Superior temporal gyrus (tissue), 1 donor: ENCODE data around the gene AOC2.

Experiments
- DNase-seq: peaks from one replicate; pipeline ENCODE4 v3.0.0-alpha.2; 2016; ENCODE audit errors: extremely low spot score

Gene AOC2

DNA sequence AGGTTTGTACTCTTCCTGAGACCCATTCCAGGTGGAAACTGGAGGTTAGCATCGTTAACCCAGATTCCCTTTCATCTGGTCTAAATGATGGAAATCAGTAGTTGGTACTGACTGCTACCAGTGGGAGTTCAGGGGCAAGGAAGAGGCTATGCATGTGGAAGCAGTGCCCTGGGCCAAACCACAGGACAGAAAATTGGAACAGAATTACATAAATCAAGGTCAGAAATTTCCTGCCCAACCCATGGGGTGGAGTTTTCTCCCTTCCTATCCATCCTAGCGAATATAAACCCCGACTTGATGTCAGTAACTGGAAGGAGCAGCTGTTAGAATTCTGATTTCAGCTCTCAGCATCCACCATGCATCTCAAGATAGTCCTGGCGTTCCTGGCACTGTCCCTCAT, at the start of gene AOC2:
TSS of gene AOC2 (plus strand) at position 310 of the 400 bp plus-strand sequence. CDS start at position 357, 47 bp downstream.
- no peak for DNase-seq

- DNase-seq = no peak
Observed at GRCh38 chr17:42795061-42795460, 49.3 kb upstream of the AOC2 start.

GRCh38 chr17:42795465-42795864, 48.9 kb upstream of the AOC2 start:
- DNase-seq = no peak

DNA sequence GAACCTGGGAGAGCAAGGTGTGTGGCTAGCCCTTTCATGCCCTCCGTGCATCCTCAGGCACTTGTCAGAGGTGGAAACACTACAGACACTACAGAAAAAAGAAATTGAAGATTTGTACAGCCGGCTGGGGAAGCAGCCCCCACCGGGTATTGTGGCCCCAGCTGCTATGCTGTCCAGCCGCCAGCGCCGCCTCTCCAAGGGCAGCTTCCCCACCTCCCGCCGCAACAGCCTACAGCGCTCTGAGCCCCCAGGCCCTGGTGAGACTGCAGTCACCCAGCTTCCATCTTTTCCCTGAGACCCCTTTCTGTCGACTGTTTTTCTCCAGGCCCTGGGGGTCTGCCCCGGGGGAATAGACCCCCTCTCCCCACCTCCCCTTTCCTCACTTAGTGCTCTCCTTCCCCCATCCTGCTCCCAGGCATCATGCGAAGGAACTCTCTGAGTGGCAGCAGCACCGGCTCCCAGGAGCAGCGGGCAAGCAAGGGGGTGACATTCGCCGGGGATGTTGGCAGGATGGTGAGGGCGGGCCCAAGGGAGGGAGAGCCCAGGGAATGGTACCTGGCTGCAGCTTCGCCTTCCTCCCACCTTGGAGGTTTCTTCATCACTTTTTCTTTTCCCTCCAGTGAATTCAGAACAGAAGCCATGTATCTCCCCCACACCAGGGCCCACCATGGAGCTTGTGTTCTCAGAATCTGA, 48.2 kb upstream of the AOC2 start:
- no peak for DNase-seq

DNA sequence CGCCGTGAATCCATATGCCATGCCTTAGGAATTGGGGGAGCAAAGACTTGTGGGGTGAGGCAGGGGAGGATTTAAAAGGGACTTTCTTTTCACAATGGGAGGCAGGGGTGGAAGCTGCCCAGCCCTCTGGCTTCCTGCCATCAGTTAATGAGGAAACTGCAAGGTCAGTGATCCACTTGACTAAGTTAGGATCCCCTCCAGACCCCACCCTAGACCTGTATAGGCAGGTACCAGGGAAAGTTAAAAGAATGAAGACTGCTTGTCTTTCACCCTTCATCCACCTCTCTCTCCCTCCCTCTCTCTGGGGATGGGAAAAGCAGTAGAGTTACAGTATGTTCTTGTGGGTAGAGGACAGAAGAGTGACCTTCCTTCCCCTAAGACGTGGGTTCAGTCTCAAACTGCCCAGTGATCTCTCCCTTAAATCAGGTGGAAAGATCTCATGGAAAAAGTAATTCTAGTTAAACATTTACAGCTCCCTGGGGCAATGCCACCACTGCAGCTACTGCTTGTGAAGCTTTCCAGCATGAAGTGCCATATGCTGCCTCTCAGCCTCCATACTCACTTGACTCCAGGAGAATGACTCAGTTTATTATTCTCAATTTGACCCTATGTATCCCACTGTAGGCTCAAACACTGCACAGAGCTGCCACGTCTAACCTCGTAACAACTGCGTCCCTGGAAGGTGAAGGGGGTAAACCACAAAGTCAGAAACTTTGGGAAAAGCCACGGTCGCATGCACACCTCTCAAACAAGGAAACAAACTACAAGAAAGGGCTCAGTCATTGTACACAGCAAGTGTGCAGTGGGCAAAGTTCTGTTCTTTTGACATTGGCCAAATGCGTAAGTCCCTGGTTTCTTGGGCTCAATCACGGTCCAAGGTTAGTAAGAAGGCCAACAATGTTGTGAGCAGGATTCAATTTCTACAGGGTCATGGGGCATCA, 47.0 kb upstream of the AOC2 start:
- DNase-seq = no peak

GRCh38 chr17:42798011-42798382, 46.4 kb upstream of the AOC2 start:
- DNase-seq = no peak

DNA sequence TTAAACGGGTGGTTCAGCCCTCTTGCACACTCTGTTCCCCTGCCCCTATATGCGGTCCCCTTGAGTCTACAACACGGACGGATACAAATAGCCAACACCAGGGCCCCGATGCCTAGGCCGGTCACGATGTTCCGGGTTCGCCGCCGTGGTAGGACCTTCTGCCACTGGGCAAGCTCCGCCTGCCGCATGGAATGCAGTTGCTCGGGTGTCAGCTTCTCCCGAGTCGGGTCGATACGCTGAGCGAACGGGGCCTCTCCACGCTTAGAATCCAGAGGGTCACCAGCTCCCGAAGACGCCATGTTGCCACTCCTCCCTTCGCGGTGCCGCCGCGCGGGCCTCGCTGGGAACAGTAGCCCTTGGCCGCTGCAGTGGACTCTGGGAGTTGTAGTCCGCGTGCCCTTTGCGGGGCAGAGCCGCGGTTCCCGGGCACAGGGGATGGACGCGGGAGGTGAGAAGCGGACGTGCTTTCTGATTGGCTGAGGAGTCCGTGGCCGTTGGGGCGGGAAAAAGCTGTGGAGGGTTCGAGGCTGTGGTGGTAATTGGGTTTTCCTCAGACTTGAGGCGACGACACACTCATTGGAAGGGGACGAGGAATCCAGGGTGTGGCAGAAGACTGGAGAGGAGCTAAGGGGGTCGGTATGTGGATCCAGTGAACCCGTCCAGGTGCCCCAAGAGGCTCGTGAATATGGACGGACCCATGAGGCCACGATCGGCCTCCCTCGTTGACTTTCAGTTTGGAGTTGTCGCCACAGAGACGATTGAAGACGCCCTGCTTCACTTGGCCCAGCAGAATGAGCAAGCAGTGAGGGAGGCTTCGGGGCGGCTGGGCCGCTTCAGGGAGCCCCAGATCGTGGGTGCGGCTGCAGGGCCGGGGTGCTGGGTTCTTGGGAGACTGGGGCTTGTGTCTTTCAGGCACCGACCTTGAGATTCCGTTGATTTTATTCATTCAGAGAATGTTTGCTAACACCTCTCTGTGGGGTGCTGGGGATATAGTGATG, 45.7 kb upstream of the AOC2 start, which contains the start of the genes CNTD1 and COA3:
TSS of gene CNTD1 (plus strand) at position 479 of the 998 bp plus-strand sequence. CDS start at position 686, 207 bp downstream.
TSS of gene COA3 (minus strand) at position 322 of the 998 bp plus-strand sequence. CDS start at position 299, 23 bp downstream.
- peak; percentile 86 for DNase-seq

DNA sequence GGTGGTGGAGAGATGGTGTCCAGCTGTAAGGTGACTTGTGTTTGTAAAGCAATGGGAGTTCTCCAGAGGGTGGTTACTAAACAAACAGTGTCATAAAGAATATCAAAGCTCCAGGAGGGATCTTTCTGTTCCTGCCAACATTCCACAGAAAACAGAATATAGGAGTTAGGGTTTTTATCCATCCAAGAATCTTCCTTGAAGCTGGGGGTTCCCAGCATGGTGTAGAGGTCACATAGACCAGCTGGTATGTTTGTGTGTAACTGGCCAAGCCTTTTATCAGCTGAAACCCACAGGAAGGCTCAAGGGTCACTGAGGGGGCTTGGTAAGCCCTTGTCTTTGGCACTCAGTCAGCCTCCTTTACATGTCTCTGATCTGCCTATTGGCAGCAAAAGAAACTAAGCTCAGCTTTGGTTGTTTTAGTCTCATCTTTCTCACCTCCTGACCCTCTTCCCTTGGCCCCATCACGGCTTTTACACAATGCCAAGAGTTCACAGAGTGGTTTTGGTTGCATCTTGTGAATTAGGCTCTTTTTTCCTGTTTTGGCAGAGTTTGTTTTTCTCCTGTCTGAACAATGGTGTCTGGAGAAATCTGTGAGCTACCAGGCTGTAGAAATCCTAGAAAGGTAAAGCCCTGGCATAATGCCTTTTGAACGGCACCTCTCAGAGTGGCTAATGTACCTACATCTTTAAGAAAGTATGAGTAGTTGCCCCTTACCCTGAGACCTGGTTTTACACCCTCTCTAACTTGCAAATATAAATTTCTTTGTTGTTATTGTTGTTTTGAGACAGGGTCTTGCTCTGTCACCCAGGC, 41.1 kb upstream of the AOC2 start:
- no peak for DNase-seq

DNA sequence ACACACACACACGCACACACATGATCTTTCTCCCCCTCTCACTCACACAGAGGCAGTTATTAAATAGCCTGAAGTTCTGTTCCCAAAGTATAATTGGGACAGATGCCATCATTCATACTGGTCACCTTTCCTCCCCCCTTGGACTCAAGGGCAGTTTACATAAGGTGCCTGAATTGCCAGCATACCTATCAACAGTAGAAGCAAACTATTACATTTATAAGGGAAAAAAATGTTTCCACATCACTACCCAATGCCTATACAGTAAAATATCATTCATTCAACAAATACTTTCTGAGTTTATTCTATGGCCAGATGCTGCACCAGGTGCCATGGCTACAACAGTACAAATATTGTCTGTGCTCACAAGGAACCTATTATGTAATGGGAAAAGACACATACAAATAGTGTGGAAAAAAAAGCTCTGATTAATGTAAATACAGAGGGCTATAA, 39.4 kb upstream of the AOC2 start:
- no peak for DNase-seq

DNA sequence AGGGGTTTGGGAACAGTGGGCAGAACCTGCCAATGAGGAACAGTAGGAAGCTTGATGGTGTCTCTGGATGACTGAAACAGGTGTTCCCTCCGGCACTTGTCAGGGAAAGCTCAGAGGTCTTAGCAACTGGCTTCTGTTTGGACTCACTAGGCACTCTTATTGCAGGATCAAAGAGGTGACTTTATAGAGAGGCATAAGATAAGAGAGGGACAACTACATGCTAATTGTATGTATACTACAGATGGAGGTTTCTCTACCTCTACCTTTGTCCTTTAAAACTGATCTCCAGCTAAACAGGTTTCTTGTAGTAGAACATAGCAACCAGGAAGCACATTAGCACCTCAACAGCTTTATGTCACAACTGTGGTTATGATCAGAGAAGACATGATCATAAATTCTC, 38.1 kb upstream of the AOC2 start:
- no peak for DNase-seq

DNA sequence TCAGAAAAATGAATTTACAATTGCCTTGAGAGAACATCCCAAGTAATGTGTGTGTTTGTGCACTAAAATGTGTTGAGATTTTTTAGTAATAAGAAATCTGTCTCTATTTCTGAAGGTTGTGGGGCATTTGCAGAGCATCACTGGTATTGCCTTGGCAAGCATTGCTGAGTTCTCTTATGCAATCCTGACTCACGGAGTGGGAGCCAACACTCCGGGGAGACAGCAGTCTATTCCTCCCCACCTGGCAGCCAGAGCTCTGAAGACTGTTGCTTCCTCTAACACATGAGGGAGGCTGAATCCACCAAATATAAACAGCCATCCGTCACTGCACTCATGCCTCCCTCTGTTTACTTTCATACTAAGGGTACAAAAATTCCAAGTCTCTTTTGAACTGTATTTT, 35.1 kb upstream of the AOC2 start:
- peak; percentile 68 for DNase-seq

- DNase-seq = peak; percentile 10
Observed at GRCh38 chr17:42814633-42815399, 29.6 kb upstream of the AOC2 start.

GRCh38 chr17:42817866-42818265, 26.5 kb upstream of the AOC2 start:
- no peak for DNase-seq

DNA sequence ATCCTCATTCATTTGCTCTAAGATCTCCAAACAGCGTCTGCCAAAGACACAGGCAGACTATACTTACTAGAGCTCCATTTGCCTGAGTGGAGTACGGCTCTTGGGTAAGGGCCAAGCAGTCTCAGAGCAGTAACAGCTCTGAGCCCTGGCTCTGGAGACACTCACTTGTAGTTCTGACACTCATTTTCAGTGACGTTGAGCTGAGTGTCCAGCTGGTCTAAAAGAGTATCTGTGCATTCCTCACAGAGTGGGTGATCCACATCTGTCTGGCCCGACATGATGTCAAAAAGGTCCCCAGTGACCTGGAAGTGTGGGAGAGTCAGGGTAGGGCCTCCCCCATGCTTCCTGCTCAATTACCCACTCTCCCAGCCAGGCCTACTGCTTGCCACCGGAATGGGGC, 26.0 kb upstream of the AOC2 start:
- DNase-seq = no peak

- DNase-seq = no peak
Observed at GRCh38 chr17:42819939-42820535, 24.3 kb upstream of the AOC2 start.

DNA sequence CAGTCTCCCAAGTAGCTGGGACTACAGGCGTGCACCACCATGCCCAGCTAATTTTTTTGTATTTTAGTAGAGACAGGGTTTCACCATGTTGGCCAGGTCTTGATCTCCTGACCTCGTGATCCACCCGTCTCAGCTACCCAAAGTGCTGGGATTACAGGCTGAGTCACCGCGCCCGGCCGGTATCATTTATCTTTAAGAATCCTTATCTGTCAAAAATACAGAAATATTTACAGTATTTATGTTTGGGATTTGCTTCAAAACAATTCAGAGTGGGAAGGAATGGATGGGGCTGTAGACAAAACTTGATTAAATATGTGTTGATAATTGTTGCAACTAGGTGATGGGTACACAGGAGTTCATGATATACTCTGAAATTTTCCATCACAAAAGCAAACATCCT, 23.2 kb upstream of the AOC2 start:
- no peak for DNase-seq

DNA sequence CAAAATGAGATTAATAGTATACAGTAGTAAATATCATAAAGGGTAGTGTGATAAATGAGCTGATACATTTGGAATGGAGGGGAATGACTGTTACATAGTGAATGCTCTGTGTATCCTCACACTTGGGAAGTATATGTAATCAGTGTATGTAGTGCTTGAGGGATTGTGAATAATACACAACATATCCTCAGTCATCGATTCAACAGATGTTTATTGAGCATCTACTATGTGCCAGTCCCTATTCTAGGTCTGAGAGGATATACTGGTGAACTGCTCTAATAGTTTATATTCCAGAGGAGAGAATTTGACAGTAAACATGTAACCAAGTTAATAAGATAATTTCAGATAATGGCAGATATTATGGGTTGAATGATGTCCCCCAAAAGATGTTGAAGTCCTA, 16.9 kb upstream of the AOC2 start:
- DNase-seq = no peak

GRCh38 chr17:42830971-42831370, 13.4 kb upstream of the AOC2 start:
- DNase-seq = no peak

DNA sequence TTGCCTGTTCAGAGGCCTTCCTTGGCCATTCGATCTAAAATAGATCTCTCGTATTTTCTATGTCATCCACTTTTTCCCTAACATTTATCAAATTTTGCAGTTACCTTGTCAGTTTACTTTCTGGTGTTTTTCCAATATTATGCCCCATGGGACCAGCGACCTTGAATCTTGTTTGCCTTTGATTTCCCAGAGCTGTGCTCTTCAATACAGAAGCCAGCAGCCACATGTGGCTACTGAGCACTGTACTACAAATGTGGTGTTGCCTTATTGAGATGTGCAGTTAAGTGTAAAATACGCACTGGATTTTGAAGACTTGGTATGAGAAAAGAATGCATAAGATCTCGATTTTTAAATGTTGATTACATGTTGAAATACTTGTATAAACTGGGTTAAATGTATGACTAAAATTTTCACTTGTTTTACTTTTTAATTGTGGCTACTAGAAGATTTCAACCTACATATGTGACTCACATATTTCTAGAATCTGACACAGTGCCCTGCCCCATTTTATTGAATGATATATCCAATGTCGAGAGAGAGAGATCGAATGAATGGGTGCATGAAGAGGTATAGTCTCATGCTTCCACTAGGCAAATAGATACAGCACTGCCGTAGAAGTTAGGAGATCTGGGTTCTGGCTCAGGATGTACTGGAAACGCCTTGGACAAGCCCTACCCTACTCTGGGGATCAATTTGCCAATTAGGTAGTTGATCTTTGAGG, 12.0 kb upstream of the AOC2 start:
- DNase-seq = no peak
